LNCaP clone FGC (cell line): ENCODE measurements around the gene RINL.
"Not testable (repeated sequence)": the region's sequence is repeated elsewhere in the genome, so short reads cannot be mapped to it uniquely, and the experiment has no call there.

Source experiments
- DNase-seq: peaks from one replicate; pipeline ENCODE4 v3.0.0-alpha.2; 2011; ENCODE audit warnings: low read depth
- H3K4me3 ChIP-seq: 2 replicates; pipeline ENCODE4 v1.5.1; 2011; ENCODE audit warnings: mild to moderate bottlenecking, low read depth, low read length, control low read depth
- TF ChIP-seq, protein P1 (sequence below): IDR thresholded peaks from 2 replicates; pipeline ENCODE4 v1.5.1; 2012; ENCODE audit warnings: mild to moderate bottlenecking; ENCODE audit not compliant: control insufficient read depth, insufficient read depth; ENCODE audit errors: extremely low read depth

The RINL gene

DNA sequence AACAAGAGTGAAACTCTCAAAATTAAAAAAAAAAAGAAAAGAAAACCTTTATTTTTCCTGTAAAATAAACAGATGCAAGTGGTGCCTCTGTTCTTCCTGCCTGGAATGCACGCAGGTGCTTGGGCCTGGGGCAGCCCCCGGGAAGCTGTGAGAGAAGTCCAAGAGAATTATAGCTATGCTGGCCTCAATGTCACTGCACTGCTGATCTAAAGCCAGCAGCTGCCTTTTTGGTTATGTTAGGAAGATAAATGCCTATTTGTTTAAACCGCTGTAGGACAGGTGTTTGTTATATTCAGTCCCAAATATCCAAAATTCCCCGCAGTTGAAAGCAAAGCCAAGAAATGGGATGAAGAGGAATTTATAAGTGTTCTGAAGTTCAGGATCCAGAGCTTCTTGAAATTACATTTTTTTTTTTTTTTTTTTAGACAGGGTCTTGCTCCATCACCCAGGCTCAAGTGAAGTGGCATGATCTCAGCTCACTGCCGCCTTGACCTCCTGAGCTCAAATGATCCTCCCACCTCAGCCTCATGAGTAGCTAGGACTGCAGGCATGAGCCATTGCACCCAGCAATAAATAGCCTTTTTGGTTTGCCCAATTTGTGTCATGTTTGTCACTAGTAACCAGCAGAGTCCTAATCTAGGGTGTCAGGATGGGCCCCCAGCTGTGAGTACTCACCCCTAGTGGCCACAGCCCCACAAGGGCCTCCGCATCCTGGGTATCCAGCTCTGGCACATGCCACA is 2.2 kb downstream of the RINL start:
- TF ChIP-seq, protein P1, sequence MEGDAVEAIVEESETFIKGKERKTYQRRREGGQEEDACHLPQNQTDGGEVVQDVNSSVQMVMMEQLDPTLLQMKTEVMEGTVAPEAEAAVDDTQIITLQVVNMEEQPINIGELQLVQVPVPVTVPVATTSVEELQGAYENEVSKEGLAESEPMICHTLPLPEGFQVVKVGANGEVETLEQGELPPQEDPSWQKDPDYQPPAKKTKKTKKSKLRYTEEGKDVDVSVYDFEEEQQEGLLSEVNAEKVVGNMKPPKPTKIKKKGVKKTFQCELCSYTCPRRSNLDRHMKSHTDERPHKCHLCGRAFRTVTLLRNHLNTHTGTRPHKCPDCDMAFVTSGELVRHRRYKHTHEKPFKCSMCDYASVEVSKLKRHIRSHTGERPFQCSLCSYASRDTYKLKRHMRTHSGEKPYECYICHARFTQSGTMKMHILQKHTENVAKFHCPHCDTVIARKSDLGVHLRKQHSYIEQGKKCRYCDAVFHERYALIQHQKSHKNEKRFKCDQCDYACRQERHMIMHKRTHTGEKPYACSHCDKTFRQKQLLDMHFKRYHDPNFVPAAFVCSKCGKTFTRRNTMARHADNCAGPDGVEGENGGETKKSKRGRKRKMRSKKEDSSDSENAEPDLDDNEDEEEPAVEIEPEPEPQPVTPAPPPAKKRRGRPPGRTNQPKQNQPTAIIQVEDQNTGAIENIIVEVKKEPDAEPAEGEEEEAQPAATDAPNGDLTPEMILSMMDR, result no peak
- DNase-seq, result no peak
- H3K4me3 ChIP-seq, result no peak overlapping the region

DNA sequence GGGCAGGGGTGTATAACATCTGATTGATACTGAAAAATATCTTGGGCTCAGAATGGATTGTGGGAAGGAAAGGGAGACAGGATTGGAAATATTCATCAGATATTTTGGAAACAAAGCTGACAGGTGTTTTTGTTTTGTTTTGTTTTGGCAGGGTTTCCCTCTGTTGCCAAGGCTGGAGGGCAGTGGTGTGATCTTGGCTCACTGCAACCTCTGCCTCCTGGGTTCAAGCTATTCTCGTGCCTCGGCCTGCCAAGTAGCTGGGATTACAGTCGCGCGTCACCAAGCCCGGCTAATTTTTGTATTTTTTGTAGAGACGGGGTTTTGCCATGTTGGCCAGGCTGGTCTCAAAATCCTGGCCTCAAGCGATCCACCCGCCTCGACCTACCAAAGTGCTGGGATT is 4.7 kb downstream of the RINL start:
- not testable (repeated sequence) for H3K4me3 ChIP-seq, DNase-seq

DNA sequence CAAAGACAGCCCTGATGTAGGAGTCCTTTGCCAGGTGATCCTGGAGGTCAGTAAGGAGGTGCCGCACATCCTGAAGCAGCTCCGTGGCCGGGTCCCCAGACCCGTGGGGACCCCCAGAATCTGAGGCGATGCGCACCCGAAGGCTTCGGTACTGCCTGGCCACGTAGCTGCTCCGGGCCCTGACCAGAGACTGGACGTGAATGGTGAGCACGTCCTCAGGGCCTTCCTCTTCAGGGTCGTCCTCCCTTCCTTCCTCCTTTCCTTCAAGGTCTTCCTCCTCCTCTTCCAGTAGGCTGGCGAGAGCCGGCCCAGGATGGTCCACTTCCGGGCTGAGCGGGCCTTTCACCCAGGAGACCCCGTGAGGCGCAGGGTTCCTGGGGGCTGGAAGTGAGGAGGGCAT is 7.5 kb downstream of the RINL start:
- H3K4me3 ChIP-seq, result no peak overlapping the region
- no peak for DNase-seq
- TF ChIP-seq, protein P1, result no peak

DNA sequence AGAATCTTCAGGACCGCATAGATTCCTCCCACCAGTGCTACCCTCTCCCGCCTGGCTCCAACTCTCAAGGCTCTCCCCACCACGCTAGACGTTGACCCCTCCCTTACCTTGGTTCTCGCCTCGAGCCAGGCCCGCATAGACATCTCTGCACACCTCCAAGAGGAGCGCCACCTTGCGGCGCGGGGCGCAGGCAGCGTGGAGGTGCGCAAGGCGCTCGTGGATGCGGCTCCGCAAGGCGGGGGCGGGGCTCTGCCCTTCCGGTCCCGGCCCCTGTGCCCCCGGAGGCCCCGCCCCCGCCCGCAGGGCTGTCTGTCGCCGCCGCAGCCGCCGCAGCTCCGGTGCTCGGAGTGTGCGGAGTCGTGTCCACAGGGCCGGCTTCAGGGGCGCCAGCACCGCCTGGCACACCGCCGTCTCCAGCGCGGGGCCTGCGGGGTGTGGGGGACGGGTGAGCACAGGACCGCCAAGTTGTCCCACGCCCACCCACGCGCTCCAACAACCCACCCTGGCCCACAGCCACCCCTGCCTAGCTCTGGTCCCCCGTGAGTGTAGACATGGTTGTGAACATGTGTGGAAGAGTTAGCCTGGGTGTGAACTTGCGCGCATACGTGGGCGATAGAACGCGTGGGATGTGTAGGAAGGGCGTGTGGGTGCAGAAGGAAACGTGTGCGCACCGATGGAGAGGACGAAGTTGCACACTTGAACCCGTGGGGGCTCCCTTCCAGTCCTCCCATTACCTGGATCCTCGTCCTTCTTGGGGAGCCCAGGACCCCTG is 8.1 kb downstream of the RINL start:
- H3K4me3 ChIP-seq, result no peak overlapping the region
- TF ChIP-seq, protein P1, result no peak
- no peak for DNase-seq

DNA sequence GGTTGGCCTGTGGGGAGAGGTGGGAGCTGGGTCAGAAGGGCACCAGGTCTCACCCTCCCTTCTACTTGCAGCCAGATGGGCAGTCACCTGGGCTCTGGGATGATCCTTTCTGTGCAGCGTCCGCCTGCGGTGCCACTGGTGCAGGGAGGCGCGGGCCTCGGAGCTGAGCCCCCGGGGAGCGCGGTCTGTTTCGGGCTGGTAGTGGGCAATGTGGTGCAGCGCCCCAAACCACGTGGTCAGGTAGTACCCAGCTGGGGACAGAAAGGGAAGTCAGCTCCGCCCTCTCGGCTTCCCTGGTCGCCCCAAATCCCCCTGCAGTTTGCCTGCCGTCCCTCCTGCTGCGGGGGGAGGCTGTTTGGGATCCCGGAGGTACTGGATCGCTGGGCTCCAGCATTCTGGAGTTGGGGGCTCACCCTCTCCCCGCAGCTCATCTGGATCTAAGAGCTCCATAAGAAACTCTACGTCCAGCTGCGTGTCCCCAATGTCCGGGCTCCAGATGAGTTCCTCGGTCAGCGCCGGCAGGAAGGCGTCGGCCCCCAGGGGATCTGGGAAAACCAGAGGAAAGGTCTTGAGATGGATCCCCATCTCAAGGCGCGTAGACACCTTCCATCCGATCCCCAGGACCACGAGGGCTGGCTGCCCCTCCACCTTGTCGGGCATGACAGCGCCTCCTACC is 8.8 kb downstream of the RINL start:
- H3K4me3 ChIP-seq, result no peak overlapping the region
- no peak for DNase-seq
- TF ChIP-seq, protein P1, result no peak

DNA sequence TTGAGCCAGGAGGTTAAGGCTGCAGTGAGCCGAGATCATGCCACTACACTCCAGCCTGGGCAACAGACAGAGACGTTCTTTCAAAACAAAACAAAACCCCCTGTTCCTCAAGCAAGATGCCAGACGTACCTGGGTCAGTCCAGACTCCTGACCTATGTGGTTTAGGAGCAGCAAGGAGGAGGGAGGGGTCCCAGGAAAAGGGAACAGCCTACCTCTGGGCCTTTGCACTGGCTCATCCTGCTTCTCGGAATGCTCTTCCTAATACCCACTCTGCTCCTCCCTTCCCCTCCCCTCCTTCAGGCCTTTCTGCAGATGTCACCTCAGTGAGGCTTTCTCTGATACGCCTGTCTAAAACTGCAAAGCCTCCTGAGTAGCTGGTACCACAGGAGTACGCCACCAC is 9.5 kb downstream of the RINL start:
- H3K4me3 ChIP-seq, result no peak overlapping the region
- DNase-seq, result no peak
- TF ChIP-seq, protein P1, result no peak

DNA sequence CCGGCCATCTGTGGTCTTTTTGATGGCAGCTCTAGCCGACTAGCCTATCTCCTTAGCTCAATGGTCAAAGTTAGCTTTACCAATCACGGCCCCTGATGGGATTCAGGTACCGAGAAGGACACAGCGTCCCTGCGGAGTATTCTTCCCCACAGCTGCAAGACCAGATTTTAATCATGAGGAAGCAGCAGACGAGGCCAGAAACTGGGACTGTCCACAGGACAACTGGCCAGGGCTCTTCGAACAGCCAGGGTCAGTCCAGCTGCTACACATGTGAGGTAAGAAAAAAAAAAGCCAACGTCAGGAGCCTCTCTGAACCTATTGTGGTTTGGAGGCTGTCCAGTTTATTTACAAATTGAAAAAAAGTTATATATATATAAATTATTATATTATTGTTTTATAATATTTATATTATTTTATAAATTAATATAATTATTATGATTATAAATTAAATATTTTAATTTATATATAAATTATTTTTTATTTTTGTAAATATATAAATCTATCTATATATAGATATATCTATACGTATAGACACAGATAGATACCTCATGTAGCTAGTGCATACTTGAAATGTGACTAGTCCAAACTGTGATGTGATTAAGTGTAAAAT is 10.8 kb downstream of the RINL start:
- H3K4me3 ChIP-seq, result no peak overlapping the region
- TF ChIP-seq, protein P1, result no peak
- DNase-seq, result no peak
